Upper lobe of left lung (tissue), 4 donors: ENCODE data around the gene CPLX1.

ENCODE experiments used
- POLR2A ChIP-seq, 4 donors: fragments of 450-650 bp; IDR thresholded peaks; one replicate each; pipeline ENCODE4 v1.5.1; 2016 to 2017; ENCODE audit warnings: antibody characterized with exemption in 4 of 4, mild to moderate bottlenecking in 2 of 4
- POLR2AphosphoS5 ChIP-seq, 2 donors: sonication (generic); formaldehyde crosslinking; IDR thresholded peaks; one replicate each; pipeline ENCODE4 v1.5.1; 2017; ENCODE audit warnings: antibody characterized with exemption in 2 of 2

- TF ChIP-seq POLR2AphosphoS5 (IDR thresholded peaks at IDR 0.05) (no peak), POLR2A (IDR thresholded peaks at IDR 0.05) (no peak)
Measured at GRCh38 chr4:769511-769910, 56.4 kb downstream of the CPLX1 start.
